HG03097 (cell line): ENCODE results near the gene CACNA1H.
"Not testable (repeated sequence)": the region's sequence is repeated elsewhere in the genome, so short reads cannot be mapped to it uniquely, and the experiment has no call there.

Source experiments
- ATAC-seq: cut with Tn5 transposase; IDR thresholded peaks from one replicate; pipeline ENCODE4 v1.9.1; 2021; ENCODE audit not compliant: unreplicated experiment, low FRiP score

The CACNA1H gene

DNA sequence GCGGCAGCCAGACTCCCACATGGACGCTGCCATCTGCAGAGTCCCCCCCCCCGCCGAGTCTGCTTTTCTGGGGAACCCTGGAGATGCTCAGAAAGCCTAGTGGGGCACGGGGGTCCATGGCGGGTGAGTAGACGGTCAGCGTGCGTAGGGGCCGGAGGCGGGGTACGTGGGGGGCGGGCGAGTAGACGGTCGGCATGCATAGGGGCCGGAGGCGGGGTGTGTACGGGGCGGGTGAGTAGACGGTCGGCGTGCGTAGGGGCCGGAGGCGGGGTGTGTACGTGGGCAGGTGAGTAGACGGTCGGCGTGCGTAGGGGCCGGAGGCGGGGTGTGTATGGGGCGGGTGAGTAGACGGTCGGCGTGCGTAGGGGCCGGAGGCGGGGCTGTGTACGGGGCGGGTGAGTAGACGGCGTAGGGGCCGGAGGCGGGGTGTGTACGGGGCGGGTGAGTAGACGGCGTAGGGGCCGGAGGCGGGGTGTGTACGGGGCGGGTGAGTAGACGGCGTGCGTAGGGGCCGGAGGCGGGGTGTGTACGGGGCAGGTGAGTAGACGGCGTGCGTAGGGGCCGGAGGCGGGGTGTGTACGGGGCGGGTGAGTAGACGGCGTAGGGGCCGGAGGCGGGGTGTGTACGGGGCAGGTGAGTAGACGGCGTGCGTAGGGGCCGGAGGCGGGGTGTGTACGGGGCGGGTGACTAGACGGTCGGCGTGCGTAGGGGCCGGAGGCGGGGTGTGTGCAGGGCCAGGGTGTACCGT lies 32.7 kb downstream of the CACNA1H start:
- not testable (repeated sequence) for ATAC-seq

DNA sequence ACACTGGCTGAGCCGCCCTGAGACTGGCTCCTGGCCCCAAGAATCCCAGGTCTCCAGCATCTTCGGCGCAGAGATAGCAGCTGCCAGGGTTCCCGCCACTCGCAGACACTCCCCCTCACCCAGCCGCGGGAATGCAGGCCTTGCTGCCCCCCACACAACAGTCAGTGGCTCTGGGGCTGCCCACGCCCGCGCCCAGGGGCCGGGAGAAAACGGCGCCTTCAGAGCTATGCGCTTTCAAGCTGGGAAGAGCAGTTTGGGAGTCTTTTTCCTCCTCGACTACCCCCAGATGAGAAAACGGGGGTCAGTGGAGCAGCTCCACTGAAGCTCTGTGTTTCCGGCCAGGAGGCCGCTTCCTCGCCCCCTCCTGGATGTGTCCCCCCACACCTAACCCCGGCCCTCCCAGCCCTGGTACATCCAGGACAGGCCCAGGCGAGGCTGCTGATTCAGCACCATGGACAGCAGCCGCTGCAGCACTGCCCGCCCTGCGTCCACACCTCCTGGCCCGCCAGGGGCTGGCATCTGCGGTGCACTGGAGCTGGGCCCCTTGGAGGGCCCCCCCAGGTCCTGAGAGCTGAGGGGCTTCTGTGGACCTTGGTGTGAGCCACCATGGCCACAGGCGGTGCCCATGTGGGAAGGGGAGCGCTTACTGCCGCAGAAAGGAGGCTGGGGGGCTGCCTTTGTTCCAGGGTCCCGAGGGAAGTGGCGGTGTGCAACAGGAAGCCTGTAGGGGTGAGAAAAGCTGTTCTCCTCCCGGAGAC lies 35.7 kb downstream of the CACNA1H start:
- ATAC-seq: no peak

DNA sequence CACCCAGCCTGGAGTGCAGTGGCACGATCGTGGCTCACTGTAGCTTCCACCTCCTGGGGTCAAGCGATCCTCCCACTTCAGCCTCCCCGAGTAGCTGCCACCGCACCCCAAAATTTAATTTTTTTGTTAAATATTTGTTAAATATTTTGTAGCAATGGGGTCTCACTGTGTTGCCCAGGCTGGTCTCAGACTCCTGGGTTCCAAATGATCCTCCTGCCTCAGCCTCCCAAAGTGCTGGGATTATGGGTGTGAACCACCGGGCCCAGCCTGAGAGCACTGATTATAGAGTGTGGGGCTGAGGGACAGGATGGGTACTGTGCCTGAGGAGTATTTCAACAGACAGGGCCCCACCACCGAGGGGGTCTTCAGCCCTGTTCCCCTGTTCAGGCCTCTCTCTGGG lies 36.5 kb downstream of the CACNA1H start:
- ATAC-seq: no peak

DNA sequence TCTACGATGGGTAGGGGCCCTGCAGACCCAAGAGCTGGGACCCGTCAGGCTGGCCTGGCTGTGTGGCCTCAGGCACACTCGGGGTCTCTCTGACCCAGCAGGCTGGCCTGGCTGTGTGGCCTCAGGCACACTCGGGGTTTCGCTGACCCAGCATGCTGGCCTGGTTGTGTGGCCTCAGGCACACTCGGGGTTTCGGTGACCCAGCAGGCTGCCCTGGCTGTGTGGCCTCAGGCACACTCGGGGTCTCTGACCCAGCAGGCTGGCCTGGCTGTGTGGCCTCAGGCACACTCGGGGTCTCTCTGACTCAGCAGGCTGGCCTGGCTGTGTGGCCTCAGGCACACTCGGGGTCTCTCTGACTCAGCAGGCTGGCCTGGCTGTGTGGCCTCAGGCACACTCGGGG lies 37.9 kb downstream of the CACNA1H start:
- not testable (repeated sequence) for ATAC-seq

DNA sequence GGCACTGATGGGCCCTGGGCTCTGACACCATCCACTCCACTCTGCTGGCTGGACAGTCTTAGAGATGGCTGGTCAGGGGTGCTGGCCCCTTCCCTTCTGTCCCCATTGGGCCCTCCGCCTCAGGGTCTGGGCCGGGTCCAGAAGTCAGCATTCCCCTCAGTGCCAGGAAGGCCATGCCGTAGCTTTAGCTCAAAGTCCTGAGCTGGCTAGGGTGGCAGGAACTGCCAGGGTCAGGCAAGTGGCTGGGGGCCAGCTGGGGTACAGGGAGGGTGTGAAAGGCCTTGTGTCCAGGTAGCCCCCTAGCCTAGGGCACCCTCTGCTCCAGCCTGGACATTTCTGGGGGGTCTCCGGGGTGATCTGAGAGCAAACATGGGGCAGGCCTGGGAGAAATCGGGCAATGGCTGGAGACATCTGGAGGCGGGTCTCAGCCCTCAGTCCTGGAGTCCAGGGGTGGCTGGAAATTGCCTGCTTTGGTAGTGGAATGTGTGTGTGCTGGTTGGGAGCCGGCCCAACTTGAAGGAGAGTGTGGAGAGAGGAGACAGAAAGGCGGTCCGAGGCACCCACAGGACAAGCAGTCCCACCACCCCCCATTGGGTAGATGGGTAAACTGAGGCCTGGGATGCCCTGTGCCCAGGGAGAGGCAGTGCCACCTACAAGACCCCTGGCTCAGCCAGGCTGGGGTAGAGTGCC lies 39.6 kb downstream of the CACNA1H start:
- no peak for ATAC-seq

DNA sequence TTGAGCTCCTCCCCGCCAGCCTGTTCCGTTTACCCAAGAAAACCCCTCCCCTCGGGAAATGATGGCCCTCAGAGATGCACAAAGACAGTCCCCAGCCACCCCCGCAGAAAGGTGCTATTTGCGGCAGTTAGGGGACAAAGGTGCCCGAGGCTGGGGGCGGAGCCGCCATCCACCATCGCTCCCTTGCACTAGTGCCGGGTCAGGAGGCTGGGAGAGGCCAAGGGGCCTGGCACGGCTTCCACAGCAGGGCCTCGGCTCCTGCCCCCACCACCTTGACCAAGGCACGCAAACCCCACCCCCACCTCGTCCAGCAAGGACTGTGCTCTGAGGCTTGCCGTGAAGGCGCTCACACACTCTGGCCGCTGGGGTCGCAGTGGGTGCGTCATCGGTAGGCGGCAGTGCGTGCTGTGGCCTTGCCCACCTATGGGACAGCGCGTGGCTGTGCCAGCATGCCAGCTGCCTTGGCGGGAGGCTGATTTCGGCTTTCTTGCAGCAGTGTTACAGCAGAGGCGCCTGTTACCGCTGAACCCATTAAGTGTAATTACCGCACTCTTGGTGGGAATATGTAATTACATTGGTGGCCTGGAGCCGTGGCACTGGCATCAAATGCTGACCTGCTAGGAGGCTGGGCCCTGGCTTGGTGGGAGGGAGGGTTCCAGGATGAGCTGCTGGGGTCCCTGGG lies 40.4 kb downstream of the CACNA1H start:
- ATAC-seq: no peak

DNA sequence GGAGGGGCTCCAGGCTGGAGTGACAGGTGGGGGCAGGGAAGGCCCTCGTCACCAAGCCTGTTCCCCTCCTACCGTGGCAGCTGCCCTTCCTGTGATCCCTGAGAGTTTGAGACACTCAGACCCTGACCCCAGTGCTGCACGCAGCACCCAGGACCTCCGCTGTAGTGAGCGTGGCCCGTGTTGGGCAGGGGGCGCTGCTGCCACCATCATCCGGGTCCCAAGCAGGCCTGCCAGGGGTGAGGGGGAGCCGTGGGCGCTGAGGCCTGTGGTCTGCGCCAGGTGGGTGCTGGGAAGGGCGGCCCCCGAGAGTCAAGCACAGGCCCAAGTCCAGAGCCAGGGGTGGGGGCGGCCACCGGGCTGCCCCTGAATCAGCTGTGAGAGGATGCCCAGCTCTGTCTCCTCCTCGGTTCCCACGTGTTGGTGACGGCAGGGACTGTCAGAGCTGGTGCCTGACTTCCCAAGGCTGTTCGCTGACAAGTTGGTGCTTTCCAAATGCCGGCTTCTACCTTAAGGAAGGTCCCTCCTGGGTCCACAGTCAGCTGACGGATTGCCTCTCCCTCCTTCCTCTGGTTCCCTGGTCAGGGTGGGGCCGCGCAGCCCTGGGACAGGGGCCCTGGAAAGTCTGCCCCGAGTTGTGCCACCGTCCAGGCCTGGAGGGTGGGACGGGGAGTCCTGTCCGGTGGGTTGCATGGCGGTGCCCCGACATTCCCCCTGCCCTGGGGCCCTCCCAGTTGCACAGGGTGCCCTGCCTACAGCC lies 41.1 kb downstream of the CACNA1H start:
- no peak for ATAC-seq

DNA sequence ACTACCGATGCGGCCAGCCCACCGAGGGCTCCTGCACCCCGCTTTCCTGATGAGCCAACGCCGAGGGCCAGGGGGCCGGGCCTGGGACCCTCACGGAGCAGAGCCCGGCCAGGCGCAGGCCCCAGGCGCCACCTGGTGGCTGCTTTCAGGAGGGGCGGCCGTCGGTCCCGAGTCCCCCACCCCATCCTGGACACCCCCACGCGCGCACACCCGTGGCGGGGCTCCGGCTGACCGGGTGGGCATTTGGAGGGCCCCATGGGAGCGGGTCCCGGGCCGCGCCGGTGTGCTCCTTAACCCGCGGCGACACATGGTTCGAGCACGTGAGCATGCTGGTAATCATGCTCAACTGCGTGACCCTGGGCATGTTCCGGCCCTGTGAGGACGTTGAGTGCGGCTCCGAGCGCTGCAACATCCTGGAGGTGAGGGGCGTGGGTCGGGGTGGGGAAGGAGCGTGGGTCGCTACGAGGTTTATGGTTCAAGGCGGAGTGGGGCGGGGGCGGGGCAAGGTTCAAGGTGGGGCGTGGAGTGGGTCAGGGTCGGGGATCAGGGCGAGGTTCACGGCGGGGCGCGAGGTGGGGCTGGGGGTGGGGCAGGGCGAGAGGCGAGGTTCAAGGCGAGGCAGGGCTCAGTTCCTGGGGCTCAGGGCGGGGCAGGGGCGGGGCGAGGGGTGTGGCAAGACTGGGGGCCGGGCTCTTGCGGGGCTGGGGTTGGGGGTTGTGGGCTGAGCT lies 41.9 kb downstream of the CACNA1H start:
- no peak for ATAC-seq

DNA sequence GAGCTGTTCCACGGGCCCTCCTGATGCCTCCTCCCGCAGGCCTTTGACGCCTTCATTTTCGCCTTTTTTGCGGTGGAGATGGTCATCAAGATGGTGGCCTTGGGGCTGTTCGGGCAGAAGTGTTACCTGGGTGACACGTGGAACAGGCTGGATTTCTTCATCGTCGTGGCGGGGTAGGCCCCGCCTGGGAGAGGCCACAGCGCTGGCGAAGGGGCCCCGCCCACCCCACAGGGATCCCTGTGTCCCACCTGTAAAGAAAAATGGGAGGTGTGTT lies 42.4 kb downstream of the CACNA1H start:
- no peak for ATAC-seq

DNA sequence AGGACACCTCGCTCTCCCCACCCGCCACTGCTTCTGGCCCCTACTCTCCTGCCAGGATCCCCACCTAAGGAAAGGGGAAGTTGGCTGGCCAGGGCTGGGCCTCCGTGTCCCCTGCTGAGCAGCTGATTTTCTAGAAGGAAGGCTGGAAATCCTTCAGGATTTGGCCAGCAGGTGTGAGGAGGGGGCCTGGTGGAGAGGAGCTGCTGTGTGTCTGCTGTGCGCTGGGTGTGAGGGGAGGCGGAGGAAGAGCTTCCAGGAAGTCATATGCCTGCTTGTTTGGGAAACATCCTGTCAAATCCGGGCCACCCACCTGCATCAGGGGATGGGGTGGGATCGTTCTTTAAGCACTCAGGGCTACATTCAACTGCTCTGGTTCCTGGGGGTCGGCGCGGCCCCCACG lies 43.6 kb downstream of the CACNA1H start:
- ATAC-seq: no peak

DNA sequence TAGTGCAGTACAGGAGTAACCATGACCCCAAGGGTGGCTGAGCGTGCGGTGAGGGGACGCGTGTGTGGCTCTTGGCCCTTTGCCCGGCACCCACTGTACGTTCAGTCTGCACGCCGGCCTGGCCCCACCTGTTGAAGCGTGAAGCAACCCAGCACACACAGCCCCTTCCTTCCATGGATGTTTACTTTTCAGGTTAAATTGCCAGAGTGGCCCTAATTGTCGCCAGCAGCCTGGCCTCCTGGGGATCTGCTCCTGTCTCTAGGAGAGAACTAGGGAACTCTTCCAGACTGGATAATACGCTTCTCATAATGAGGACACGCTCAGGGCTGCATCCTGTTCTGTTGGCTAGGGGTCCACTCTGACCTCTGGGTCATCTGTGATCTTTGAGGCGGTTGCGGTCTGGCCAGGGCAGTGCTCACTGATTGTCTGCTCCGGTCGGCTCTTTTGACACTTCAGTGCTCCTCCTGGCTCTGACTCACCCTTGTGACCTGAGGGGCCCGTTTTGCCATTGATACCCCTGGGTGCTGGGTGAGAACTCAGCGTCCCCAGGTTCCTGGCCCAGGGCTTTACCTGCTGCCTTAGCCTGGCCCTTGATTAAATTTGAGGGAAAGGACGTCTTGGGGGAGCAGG lies 44.4 kb downstream of the CACNA1H start:
- no peak for ATAC-seq

DNA sequence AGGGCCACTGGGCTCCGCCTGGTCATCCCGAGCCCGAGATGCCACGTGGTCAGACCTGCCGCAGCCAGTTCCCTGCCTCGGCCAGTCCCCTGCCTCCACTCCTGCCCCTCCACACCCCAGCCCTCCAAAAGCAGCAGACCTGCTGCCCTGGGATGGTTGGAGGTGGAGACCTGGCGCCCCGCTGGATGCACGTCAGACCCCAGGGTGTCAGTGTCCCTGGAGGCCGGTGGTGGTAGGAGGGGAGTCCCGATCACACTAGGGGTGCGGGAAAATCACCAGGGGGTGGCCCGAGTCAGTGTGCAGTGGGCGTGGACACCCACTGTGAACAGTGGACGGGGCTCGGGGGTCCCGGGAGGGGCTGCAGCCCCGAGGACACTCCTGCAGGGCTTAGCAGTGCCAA lies 45.3 kb downstream of the CACNA1H start:
- ATAC-seq: no peak

DNA sequence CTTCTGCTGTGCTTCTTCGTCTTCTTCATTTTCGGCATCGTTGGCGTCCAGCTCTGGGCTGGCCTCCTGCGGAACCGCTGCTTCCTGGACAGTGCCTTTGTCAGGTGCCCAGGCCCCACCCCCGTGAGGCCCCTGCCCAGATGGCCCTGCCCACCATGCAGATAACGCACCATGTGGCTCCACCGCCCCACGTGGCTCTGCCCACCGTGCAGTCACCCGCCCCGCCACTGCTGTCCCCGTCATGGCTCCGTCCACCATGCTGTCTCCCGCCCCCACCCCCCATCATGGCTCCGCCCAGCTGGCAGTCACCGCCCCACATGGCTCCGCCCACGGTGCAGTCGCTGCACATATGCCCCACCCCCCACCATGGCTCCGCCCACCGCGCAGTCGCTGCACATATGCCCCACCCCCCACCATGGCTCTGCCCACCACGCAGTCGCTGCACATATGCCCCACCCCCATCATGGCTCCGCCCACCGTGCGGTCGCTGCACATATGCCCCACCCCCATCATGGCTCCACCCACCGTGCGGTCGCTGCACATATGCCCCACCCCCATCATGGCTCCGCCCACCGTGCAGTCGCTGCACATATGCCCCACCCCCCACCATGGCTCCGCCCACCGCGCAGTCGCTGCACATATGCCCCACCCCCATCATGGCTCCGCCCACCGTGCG lies 45.9 kb downstream of the CACNA1H start:
- not testable (repeated sequence) for ATAC-seq

DNA sequence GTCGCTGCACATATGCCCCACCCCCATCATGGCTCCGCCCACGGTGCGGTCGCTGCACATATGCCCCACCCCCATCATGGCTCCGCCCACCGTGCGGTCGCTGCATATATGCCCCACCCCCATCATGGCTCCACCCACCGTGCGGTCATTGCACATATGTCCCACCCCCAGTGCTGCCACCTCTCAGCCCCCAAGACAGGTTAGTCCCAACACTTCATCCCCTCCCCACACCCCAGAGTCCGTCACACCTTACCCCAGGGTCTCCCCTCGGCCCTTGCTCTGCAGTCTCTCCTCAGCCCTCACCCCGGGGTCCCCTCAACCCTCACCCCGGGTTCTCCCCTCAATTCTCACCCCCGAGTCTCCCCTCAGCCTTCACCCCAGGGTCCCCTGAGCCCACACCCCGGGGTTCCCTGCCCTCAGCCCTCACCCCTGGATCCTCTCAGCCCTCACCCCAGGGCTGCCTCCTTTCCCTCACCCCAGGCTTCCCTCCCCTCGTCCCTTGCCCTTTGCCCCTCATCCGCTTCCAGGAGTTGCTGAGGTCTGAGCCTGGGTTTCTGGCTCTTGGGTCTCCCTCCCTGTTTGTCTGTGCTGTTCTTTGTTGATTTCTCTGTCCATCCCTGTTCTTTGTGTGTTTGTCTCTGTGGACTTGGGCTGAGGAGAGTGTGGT lies 46.6 kb downstream of the CACNA1H start:
- ATAC-seq: no peak

DNA sequence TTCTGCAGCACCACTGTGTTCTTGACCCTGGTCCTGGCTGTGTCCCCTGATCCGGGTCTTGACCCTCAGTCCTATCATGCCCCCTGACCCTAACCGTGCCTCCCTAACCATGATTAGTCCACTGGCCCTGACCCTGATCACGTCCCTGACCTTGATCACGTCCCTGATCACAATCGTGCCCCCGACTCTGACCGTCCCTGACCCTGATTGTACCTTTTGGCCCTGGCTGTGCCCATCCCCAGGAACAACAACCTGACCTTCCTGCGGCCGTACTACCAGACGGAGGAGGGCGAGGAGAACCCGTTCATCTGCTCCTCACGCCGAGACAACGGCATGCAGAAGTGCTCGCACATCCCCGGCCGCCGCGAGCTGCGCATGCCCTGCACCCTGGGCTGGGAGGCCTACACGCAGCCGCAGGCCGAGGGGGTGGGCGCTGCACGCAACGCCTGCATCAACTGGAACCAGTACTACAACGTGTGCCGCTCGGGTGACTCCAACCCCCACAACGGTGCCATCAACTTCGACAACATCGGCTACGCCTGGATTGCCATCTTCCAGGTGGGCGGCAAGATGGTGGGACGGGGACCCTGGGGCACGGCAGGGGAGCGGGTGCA lies 47.2 kb downstream of the CACNA1H start:
- no peak for ATAC-seq

DNA sequence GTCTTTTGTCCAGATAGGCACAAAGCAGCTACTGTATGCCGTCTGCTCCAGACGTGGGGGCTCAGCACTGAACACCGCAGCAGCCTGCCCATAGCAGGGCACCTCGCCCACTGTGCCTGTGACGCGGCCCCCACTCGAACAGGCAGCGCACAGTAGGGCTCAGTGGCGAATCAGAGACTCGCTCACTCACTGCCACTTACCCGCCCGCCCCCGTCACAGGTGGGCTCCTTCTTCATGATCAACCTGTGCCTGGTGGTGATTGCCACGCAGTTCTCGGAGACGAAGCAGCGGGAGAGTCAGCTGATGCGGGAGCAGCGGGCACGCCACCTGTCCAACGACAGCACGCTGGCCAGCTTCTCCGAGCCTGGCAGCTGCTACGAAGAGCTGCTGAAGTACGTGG lies 48.5 kb downstream of the CACNA1H start:
- ATAC-seq: no peak

DNA sequence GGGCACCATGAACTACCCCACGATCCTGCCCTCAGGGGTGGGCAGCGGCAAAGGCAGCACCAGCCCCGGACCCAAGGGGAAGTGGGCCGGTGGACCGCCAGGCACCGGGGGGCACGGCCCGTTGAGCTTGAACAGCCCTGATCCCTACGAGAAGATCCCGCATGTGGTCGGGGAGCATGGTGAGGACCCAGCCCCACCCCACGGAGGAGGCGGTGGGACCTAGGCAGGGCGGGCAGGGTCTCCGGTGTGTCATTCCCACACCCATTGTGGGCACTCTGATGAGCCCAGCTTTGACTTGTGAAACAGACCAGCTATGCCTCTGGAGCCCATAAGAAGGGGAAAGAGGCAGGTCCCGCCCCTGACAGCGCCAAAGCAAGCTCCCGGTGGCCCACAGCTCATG lies 49.4 kb downstream of the CACNA1H start:
- no peak for ATAC-seq

DNA sequence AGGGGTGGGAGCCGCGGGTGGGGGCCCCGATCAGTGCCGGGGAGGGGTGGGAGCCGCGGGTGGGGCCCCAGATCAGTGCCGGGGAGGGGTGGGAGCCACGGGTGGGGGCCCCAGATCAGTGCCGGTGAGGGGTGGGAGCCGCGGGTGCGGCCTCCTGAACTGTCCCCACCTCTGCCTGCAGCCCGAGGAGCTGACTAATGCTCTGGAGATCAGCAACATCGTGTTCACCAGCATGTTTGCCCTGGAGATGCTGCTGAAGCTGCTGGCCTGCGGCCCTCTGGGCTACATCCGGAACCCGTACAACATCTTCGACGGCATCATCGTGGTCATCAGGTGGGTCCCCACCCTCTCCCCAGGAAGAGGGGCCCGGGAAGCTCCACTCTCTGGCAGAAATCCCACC lies 52.0 kb downstream of the CACNA1H start:
- no peak for ATAC-seq
